GM19395 (cell line): ENCODE results near the gene ABCC3.
A peak's percentile ranks its signal among the peaks of the same experiment; 100 is the strongest.
"Not testable (repeated sequence)": the region's sequence is repeated elsewhere in the genome, so short reads cannot be mapped to it uniquely, and the experiment has no call there.

Experiments used
- ATAC-seq: cut with Tn5 transposase; IDR thresholded peaks from one replicate; pipeline ENCODE4 v1.9.1; 2021; ENCODE audit warnings: mild to moderate bottlenecking, moderate library complexity; ENCODE audit not compliant: unreplicated experiment

The ABCC3 gene

GRCh38 chr17:50697663-50698272, 63.1 kb downstream of the ABCC3 start:
- no peak for ATAC-seq

DNA sequence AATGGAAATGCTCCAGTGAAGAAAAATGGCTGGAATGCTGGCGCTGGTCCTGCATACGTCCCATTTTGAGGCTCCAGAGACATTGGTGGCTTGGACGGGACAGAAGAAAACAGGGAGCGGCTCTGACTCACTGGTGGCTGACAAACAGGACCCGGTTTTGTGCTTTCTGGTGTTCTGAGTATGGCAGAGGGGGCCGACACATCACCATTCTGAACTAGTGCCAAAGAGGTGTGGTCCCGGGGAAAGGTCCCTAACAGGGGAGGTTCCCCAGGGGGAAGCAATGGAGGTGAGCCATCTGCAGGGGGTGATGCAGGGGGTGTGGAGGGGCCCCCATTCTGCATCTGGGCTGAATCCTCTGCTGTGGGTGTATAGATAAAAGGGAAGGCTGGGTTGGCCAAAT, 64.7 kb downstream of the ABCC3 start:
- ATAC-seq = no peak

- ATAC-seq = no peak
Observed at GRCh38 chr17:50703162-50703561, 68.5 kb downstream of the ABCC3 start.

DNA sequence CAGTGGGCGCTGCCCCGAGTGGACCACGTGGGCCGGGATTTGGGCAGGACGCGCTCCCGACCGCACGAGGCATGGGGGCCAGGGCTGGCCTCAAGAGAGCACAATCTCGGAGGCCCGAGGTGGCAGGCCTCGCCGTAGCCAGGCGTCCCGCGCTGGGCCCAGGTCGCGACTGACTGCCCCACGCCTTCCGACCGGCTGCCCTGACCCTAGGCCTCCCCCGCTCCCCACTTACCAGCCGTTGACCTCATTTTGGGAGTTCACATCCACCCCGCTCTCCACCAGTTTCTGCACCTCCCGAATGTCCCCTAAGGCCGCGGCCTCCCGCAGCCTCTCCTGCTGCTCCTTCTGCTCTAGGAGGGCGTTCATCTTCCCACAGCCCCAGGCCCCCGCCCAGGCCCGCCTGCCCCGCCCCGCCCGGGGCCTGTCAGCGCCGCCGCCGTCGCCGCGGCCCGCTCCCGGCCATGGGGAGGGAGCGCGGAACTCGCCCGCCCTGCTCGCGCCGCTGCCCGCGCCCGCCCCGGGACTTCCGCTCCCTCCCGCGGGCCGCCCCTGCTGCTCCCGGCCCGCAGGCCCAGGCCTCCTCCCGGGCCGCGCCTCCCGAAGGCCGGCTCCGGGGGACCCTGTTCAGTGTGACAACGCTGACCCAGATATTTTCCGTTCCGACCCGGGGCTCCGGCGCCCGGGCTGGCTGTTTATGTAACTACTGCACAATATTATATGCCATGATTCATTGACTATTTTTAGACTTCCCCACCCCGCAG, 72.8 kb downstream of the ABCC3 start, which contains the start of gene ANKRD40:
Gene ANKRD40 (minus strand): TSS at position 626 of the 761 bp plus-strand sequence. CDS start 260 bp downstream, at position 366.
- peak; percentile 80 for ATAC-seq

GRCh38 chr17:50708050-50709000, 73.6 kb downstream of the ABCC3 start:
- ATAC-seq = no peak

GRCh38 chr17:50709053-50709452, 74.4 kb downstream of the ABCC3 start:
- ATAC-seq = not testable (repeated sequence)

DNA sequence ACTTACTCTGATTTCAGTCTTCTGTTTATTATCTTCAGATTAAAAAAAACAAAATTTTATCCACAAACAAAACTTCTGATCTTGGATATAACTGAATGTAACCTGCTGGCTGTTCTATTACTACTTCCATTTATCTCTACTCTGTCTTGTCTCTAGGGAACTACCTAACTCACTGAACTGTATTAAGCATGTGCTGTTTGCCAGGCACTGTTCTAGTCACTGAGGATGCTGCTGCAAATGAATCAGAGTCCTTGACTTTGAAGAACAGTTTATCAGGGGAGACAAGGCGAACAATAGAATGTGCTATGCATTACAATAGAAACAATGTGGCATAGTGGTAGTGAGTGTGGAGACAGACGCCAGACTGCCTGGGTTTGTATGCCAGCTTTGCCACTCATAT, 75.3 kb downstream of the ABCC3 start:
- ATAC-seq = no peak

DNA sequence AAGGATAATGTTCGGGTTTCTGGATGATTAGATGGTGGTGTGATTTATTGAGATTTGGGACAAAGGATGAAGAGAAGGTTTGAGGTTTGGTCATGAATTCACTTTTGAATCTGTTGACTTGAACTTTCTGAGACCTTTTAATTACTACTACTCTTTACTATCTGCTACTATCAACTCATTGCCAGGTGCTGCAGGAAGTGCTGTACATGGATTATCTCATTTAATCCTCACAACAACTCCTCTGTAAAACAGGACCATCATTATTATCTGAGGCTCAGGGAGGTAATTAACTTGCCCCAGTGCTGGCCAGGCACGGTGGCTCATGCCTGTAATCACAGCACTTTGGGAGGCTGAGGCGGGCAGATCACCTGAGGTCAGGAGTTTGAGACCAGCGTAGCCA, 76.0 kb downstream of the ABCC3 start:
- ATAC-seq = no peak

- ATAC-seq = no peak
Observed at GRCh38 chr17:50712641-50713040, 78.0 kb downstream of the ABCC3 start.

DNA sequence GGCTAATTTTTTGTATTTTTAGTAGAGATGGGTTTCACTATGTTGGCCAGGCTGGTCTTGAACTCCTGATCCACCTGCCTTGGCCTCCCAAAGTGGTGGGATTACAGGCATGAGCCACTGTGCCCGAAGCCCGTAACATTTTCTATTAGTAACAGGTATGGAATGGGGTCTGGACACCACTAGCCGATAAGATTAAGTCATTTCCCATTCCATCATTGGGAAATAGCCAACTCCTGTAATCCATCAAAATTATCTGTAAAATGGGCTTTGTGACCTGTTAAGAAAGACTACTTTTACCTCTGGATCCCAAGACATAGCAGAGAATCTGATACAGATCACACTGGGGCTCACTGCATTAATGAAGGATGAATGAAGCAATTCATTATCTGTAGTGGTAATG, 80.8 kb downstream of the ABCC3 start:
- no peak for ATAC-seq

- peak; percentile 90 for ATAC-seq
Observed at GRCh38 chr17:50719144-50719923, 84.7 kb downstream of the ABCC3 start, which contains the start of gene LUC7L3. Gene LUC7L3 (plus strand): TSS chr17:50719603. CDS start chr17:50719733, 130 bp downstream.

- ATAC-seq = no peak
Observed at GRCh38 chr17:50719924-50720794, 85.5 kb downstream of the ABCC3 start.

- no peak for ATAC-seq
Observed at GRCh38 chr17:50721194-50722010, 86.7 kb downstream of the ABCC3 start.

- no peak for ATAC-seq
Observed at GRCh38 chr17:50722746-50723145, 88.1 kb downstream of the ABCC3 start.

DNA sequence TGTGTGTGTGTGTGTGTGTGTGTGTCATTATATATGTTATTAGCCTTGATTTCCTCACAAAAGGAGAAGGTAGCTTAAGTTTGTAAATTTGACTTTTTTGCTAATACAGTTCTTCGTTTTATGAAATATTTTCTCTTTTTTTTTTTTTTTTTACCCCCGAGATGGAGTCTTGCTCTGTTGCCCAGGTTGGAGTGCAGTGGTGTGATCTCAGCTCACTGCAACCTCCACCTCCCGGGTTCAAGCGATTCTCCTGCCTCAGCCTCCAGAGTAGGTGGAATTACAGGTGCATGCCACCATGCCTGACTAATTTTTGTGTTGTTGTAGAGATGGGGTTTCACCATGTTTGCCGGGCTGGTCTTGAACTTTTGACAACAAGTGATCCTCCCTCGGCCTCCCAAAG, 89.9 kb downstream of the ABCC3 start:
- ATAC-seq = not testable (repeated sequence)

DNA sequence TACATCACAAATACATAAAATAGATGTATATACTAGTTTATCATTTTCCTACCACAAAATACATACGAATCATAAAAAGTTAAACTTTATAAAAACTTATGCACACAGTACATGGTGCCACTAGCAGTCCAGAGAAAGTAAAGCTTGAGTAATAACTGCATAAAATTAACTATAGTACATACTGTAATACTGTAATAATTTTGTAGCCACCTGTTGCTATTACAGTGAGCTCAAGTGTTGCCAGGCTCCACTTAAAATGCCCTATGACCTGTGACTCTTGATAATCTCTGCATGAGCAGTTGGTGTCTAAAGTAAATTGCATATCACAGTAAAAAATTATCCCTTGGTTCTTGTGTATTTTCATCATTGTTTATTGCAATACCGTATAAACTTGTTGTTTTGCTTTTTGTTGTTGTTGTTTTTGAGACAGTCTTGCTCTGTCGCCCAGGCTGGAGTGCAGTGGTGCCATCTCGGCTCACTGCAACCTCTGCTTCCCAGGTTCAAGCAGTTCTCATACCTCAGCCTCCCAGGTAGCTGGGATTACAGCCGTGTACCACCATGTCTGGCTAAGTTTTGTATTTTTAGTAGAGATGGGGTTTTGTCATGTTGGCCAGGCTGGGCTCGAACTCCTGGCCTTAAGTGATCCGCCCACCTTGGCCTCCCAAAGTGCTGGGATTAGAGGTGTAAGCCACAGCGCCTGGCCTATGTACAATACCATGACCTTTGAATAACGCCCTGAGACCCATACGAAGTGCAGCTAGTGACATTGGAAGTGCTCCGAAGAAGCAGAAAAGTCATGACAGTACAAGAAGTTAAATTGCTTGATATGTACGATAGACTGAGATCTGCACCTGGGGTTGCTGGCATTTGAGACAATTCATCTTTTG, 91.3 kb downstream of the ABCC3 start:
- ATAC-seq = no peak

- no peak for ATAC-seq
Observed at GRCh38 chr17:50728112-50728429, 93.4 kb downstream of the ABCC3 start.
